GM18861 (cell line): Measurements from ENCODE around the gene CLEC18A.
"Not testable (repeated sequence)": the region's sequence is repeated elsewhere in the genome, so short reads cannot be mapped to it uniquely, and the experiment has no call there.

Experiments used
- ATAC-seq: cut with Tn5 transposase; IDR thresholded peaks from one replicate; pipeline ENCODE4 v1.9.1; 2021; ENCODE audit not compliant: unreplicated experiment

The CLEC18A gene

DNA sequence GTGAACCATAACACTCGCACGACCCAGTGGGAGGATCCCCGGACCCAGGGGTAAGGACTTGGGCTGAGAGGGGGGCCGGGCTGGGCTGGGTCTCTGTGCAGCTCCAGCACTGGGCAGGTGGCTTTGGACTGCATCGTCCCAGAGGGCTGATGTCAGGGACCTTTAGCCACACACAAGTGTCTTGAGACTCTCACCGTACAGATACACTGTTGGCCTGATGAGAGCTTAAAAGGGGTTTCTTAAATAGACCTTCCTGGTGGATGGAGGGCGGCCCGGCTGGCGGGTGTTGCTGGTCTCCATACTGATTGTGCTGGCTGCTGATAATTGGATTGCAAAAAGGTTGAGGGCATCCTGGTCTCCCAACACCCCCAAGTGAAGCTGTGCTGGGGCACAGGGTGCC, 21.7 kb upstream of the CLEC18A start:
- ATAC-seq, result no peak

DNA sequence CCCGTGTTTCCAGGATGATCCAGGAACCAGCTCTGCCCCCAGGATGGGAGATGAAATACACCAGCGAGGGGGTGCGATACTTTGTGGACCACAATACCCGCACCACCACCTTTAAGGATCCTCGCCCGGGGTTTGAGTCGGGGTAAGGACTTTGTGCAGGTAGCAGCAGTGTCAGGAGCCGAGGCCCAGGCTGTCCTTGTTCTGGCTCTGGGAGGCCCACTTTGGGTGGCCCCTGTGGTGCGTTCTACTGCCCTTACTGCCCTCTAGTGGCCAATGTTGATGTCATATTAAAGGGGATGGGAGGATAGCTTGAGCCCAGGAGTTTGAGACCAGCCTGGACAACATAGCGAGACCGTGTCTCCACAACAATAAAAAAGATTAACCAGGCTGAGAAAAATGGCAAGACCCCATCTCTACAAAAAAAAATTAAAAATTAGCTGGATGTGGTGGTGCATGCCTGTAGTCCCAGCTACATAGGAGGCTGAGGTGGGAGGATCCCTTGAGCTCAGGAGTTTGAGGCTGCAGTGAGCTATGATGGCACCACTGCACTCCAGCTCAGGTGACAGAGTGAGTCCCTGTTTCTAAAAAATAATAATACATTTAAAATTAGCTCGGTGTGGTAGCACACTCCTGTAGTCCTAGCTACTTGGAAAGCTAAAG, 20.9 kb upstream of the CLEC18A start:
- ATAC-seq, result no peak

DNA sequence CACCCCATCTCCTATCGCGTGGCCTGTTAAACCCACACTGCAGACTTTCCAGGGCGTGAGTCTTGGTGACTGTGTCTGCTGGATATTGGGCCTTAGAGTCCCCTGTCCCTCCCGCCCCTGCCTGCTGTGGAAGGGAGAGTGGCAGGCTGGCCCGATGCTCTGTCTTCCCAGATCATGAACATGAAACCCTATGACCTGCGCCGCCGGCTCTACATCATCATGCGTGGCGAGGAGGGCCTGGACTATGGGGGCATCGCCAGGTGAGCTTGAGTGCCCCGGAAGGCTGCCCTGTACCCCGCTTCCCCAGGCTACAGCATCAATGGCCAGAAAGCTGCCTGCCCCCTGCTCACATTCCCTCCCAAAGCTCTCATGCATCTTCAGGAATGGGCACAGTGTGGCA, 19.5 kb upstream of the CLEC18A start:
- no peak for ATAC-seq

DNA sequence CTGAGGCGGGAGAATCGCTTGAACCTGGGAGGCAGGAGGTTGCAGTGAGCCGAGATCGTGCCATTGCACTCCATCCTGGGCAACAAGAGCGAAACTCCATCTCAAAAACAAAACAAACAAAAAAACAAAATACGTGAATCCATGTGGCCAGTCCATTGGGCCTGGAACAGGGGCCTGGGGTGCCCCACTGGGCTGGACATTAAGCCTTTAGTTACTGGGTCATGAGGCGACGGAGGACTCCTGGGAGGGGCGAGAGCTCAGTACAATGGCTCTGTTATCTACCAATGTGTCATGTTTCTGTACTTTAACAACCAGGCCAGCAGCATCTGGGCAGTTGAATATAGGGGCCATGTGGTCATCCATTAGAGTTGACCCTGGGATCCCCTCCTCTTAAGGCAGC, 18.9 kb upstream of the CLEC18A start:
- no peak for ATAC-seq

DNA sequence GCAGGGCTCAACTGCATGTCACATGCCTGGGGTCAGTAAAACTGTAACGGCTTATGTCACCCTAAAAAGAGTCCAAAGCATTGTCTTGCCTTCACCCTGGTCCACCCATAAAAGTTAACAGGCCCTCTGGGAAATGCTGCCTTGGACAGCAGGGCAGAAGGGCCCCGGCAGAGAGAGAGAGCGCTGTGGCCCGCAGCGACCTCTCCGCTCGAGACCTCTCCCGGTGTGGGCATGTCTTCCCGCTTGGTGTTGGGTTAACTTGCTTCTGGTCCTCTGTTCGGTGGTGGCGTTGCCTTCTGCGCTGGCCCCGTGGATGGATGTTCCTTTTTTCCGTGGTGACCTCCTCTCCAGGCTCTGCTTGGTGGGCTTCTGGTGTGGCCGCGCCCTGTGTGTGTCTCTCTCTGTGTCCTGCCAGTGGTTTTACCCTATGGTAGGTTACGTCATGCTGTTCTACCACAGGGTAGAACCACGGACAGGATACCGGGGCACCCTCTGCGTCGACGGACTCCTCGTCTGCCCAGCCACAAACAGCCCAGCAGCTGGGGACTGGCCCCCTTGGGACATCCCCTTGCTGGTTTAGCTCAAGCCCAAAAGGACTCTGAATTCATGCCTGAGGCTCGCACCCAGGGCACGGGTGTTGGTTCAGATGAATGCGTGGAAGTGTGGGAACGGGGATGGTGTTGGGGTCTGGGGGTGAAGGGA, 18.3 kb upstream of the CLEC18A start:
- no peak for ATAC-seq

DNA sequence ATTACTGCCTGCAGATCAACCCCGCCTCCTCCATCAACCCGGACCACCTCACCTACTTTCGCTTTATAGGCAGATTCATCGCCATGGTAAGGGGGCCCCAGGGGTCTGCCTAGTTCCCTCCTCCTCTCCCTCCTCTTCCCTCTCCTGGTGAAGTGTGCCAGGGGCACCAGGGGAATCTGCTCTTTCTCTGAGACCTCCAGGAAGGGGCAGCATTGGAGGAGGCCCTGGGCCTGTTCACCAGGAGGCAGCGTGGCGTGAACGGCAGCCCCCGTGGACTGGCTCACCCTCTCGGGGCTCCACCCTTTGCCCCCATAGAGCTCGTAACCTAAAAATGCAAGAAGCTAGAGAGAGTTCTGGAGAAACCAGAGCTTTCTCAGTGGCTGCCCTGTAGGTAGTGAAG, 17.1 kb upstream of the CLEC18A start:
- no peak for ATAC-seq

DNA sequence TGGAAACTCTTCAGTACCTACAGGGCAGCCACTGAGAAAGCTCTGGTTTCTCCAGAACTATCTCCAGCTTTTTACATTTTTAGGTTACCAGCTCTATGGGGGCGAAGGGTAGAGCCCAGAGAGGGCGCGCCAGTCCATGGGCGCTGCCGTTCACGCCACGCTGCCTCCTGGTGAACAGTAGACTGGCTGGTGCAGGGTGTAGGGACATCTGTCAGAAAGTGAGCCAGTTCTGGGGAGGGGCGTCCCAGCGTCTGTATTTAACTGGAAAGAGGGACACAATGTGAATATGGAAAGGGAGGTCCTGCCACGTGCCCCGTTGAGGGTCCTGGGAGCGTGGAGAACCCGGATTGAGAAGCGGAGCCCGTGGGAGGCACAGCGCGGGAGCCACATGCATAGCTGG, 16.4 kb upstream of the CLEC18A start:
- no peak for ATAC-seq

DNA sequence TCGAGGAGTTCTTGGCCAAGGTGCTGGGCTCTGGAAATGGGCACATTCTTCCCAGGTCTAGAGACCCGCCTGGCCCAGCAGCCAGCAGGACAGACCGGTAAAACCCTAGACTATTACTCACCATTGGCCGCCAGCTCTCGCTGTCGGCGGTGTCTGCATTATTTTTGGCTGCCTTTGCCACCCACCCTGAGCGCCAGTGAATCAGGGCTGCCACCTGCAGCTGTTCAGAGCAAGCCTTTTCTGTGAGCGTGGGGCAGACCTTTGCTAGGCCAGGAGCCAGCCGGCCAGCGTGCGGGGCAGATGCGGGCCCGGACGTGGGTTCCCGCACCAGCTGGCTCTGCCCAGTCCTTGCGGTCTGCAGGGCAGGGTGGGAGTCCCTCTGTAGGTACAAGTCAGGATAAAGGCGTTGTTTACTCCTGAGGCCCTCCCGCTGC, 15.8 kb upstream of the CLEC18A start:
- no peak for ATAC-seq

DNA sequence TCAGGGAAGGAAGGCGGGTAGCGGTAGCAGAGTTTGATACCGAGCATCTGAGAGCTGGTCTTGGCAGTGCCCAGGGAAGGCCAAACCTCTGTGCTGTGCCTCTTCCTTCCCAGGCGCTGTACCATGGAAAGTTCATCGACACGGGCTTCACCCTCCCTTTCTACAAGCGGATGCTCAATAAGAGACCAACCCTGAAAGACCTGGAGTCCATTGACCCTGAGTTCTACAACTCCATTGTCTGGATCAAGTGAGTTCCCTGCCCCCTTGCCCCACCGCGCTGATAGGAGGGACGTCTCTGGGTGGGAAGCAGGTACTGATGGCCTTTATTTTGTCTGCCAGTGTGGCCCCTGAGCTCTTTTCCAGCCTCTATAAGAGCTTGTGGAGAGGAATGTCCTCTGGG, 15.4 kb upstream of the CLEC18A start:
- no peak for ATAC-seq

DNA sequence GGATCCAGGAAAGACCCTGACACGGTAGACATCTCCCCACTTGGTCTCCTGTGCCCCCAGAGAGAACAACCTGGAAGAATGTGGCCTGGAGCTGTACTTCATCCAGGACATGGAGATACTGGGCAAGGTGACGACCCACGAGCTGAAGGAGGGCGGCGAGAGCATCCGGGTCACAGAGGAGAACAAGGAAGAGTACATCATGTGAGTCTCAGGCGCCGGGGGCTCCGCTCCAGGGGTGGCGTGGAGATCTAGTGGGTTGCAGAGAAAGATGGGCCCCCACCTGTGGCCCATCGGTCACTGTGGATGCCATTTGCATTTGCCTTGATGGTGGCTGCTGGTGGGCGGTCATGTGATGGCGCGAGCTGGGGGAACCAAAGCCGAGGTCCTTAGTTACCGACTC, 14.9 kb upstream of the CLEC18A start:
- ATAC-seq, result no peak

DNA sequence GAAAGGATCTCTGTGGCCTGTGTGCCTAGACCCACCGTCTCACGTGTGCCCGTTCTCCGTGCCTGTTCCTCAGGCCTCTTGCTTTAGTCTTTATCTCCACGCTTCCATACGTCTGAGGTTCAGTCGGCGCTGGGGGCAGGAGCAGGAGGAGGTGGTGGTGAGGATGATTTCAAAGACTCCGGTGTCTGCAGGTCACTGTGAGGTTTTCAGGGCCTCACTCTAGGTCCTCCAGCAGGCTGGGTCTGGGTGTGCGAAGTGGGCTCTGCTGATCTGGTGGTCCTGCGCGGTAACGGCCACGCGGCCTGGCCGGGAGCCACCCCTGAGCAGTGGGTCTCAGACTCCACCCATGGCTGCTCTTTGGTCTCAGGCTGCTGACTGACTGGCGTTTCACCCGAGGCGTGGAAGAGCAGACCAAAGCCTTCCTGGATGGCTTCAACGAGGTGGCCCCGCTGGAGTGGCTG, 14.4 kb upstream of the CLEC18A start:
- ATAC-seq, result no peak

DNA sequence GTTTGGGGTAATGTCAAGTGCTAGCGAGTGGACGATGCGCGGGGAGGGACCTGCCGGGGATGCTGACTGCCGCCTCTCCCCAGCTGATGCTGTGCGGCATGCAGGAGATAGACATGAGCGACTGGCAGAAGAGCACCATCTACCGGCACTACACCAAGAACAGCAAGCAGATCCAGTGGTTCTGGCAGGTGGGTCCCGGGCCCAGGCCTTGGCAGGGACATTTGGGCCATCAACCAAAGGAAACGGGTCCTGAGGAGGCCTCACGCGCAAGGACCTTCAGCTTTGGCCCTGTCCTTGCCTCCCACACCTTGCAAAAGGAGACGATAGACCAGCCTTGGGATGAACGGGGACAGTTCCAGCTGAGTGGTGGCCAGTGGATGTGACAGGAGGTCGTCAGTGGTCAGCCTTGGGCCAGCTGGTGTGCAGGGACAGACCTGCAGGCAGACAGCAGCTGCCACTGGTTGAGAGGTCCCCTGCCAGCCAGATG, 13.6 kb upstream of the CLEC18A start:
- no peak for ATAC-seq

DNA sequence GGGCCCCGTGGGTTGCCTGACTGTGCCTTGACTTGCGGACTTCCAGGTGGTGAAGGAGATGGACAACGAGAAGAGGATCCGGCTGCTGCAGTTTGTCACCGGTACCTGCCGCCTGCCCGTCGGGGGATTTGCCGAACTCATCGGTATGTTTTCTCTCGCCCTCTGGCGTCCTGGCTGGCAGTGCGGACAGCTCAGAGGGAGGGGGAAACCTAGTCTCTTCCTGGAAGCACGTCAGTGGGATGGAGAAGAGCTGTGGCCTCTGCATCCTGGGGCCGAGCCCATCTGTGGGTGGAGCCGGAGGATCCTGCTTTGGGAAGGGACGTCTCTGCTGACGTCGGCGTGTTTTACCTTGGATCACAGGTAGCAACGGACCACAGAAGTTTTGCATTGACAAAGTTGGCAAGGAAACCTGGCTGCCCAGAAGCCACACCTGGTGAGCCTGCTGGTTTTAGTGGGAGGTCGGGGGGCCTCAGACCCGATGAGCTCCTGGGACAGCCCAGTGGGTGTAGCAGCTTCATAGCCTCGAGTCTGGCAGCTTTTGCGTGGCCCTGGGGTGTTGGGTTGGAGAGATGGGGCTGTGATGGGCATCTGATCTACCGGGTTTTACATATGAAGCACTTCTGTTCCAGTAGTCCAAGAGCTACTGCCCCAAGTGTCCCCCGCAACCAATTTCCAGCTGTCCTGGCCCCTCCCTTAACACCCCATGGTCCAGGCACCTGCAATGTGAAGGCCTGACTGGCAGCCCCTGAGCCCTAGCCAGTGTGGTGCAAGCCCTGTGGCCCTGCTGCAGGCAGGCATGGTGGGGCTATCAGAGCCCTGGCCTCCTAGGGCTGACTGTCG, 11.9 kb upstream of the CLEC18A start:
- no peak for ATAC-seq

DNA sequence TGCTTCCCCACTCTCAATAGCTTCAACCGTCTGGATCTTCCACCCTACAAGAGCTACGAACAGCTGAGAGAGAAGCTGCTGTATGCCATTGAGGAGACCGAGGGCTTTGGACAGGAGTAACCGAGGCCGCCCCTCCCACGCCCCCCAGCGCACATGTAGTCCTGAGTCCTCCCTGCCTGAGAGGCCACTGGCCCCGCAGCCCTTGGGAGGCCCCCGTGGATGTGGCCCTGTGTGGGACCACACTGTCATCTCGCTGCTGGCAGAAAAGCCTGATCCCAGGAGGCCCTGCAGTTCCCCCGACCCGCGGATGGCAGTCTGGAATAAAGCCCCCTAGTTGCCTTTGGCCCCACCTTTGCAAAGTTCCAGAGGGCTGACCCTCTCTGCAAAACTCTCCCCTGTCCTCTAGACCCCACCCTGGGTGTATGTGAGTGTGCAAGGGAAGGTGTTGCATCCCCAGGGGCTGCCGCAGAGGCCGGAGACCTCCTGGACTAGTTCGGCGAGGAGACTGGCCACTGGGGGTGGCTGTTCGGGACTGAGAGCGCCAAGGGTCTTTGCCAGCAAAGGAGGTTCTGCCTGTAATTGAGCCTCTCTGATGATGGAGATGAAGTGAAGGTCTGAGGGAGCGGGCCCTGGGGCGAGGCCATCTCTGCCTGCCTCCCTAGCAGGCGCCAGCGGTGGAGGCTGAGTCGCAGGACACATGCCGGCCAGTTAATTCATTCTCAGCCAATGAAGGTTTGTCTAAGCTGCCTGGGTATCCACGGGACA, 11.1 kb upstream of the CLEC18A start:
- no peak for ATAC-seq

DNA sequence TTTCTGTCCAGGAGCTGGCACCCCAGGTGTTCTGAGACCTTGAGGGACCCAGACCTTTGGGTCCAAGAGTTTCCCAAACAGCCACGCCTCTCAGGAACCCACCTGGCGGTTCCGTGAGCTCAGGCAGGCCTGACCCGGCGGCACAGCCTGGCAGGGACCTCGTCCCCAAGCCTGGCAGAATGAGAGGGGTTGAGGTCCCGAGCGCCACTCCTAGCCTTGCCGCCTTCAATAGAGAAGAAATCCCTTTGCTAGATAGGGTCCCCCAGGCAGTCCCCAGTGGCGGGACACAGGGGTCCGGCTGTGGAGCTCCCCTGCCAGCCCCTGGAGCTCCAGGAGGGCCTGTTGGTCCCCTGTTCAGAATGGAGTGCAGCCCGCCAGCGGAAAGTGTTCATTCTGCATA, 10.5 kb upstream of the CLEC18A start:
- ATAC-seq, result no peak

DNA sequence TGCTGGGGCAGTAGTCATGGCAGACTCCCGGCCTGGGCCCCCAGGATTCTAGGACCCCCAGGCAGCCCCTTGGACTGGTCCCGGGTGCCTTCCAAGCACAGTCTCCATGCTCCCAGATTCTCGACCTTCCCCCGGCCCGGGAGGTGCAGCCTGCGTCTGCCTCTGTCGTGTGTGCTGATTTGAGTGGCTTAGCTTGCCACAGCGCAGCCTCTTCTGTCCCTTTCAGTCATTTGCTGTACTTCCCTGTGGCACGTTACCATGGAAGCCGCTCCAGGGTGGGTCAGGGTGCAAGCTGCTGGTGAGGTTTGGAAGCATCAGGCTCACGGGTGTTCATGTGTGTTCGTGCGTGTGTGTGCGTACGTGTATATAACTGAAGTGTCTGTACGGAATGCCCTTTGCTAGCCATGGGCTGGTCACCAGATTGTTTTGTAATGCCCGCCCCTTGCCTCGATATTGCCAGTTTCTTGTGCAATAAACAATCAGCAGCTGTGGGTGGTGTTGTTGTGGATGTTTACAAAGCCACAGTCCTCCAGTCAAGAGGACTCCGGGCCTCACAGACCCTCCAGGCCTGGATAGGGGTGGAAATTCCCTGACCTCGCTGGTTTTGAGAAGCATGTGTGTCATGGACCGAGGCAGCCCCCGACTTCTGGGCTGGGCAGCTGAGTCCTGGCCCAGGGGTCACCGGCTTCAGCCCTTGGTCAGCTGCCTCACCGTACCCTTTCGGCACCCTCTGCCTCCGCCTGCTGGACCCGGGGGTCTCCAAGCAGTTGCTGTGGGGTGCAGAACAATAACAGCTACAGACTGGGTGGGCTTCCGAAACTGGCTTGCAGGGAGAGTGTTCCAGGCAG, 9.7 kb upstream of the CLEC18A start:
- ATAC-seq, result no peak

DNA sequence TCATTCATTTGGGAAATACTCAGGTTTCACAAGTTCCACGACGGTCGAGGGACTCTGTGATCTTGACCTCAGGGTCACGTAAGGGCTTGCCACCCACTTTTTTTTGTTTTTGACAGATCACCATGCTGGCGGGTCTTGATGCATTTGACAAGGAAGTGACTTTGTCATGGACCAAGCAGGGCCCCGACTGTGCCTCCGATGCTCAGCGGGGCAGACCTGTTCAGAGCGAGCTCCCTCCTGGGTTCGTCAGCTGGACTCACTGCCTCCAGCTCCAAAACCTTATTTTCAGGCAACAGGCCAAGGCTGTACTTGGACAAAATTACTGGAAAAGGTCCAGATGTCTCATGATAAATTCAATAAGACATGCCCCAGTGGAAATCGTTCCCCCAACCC, 9.0 kb upstream of the CLEC18A start:
- ATAC-seq, result no peak

DNA sequence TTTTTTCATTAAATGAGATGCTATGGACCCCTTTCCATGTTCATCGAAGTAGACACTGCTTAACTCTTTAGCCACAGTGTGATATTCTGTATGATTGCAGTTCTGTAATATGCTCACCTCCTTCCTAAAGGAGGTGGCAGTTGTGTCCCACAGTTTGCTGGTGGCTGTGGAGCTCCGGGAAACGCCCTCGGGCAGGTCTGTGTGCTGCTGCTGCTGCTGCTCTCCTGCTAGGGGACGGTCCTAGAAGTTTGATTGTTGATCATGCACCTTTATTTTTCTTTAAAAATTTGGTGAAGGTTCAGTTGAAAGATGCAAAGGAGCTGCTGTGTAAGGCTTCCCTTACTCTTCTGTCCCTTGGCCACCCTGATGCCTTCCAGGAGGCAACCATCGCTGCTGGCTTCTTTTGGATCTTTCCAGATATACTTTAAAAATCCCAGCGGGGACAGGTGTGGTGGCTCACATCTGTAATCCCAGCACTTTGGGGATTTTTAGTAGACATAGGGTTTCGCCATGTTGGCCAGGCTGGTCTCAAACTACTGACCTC, 8.4 kb upstream of the CLEC18A start:
- no peak for ATAC-seq

DNA sequence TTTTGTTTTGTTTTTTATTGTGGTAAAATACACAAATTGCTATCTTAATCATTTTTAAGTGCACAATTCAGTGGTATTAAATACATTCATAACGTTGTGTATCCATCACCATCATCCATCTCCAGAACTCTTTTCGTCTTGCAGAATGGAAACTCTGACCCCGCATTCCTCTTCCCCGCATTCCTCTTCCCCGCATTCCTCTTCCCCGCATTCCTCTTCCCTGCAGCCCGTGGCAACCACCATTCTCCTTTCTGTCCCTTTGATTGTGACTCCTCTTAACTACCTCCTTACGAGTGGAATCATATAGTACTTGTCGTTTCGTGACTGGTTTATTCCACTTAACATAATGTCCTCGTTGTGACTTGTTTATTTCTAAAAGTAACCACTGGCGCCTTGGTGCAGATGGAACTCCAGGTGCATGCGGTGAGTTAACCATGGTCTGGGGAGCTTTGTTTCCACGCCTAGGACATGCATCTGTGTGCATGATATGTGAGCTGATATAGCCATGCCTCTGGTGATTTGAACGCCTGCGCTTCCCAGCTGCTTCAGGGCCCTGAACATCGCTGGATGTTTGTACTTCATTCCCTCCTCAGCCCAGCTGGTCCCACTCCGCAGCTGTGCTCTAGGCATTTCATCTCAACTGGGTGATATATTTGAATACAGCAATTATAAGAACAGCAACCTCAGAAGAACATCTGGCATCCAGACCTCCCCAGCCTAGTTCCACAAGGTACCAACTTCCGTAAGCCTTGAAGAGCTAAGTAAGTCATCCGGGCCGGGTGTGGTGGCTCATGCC, 7.7 kb upstream of the CLEC18A start:
- ATAC-seq, result not testable (repeated sequence)
